OCI-LY7 (cell line): ENCODE data around the gene GAMT. TPM values are rescaled to one million over a fixed set of nuclear protein-coding genes. Genes with fewer than 3 reads are reported as not detected.
A peak's percentile ranks its signal among the peaks of the same experiment; 100 is the strongest.
"Not testable (repeated sequence)": the region's sequence is repeated elsewhere in the genome, so short reads cannot be mapped to it uniquely, and the experiment has no call there.

ENCODE experiments used
- BruUV-seq: library from RNA; stranded (reverse); fragments of 400-500 nt; replicated peaks from 2 replicates; lab custom pipeline; 2021; lab: Mats Ljungman, UMichigan
- CTCF ChIA-PET: fragments of 300-600 bp; sonication (Branson Sonifier 250); formaldehyde crosslinking; loops from one replicate; lab custom pipeline; 2022; ENCODE audit warnings: antibody characterized with exemption; ENCODE audit not compliant: unreplicated experiment; lab: Charles Lee
- POLR2A ChIA-PET: fragments of 300-600 bp; sonication (Branson Sonifier 250); formaldehyde crosslinking; loops from one replicate; lab custom pipeline; 2022; ENCODE audit warnings: antibody characterized with exemption; lab: Charles Lee
- DNase-seq: peaks from one replicate; pipeline ENCODE4 v3.0.0-alpha.2; 2015; ENCODE audit warnings: low spot score
- H2AFZ ChIP-seq: fragments of 200-600 bp; sonication (generic), shearing (Covaris generic); 2 replicates; pipeline ENCODE4 v1.6.1; 2014; ENCODE audit warnings: mild to moderate bottlenecking, antibody characterized with exemption, low read length, moderate library complexity
- H3K27ac ChIP-seq: fragments of 200-600 bp; sonication (generic); 2 replicates; pipeline ENCODE4 v1.5.1; 2014; ENCODE audit warnings: mixed run types, low read depth, mild to moderate bottlenecking, moderate library complexity, low read length, inconsistent platforms; ENCODE audit not compliant: poor library complexity, severe bottlenecking
- H3K36me3 ChIP-seq: fragments of 200-600 bp; sonication (generic); 2 replicates; pipeline ENCODE4 v1.6.1; 2014; ENCODE audit warnings: mild to moderate bottlenecking, antibody characterized with exemption, low read length, moderate library complexity, mixed read lengths; ENCODE audit not compliant: insufficient read depth
- H3K4me1 ChIP-seq: fragments of 200-600 bp; sonication (generic); 2 replicates; pipeline ENCODE4 v1.5.1; 2014; ENCODE audit warnings: mild to moderate bottlenecking, low read length; ENCODE audit not compliant: insufficient read depth, poor library complexity, severe bottlenecking
- H3K4me2 ChIP-seq: fragments of 200-600 bp; sonication (generic); 2 replicates; pipeline ENCODE4 v1.6.1; 2014; ENCODE audit warnings: mild to moderate bottlenecking, low read length
- H3K4me3 ChIP-seq: fragments of 200-600 bp; sonication (generic); 2 replicates; pipeline ENCODE4 v1.5.1; 2014; ENCODE audit warnings: mild to moderate bottlenecking, low read depth, low read length; ENCODE audit not compliant: poor library complexity, severe bottlenecking
- H3K79me2 ChIP-seq: fragments of 200-600 bp; sonication (generic); 2 replicates; pipeline ENCODE4 v1.6.1; 2016; ENCODE audit warnings: low read depth, mild to moderate bottlenecking, low read length, moderate library complexity, mixed read lengths; ENCODE audit not compliant: insufficient read depth
- H3K9me2 ChIP-seq: fragments of 200-600 bp; sonication (generic); 2 replicates; pipeline ENCODE4 v1.6.1; 2016; ENCODE audit warnings: mild to moderate bottlenecking, low read length, mixed read lengths; ENCODE audit not compliant: insufficient read depth
- H3K9me3 ChIP-seq: fragments of 200-600 bp; sonication (generic); 2 replicates; pipeline ENCODE4 v1.6.1; 2014; ENCODE audit warnings: mild to moderate bottlenecking, mixed run types, low read length, mixed read lengths
- H4K20me1 ChIP-seq: fragments of 200-600 bp; sonication (generic); 2 replicates; pipeline ENCODE4 v1.6.1; 2014; ENCODE audit warnings: mild to moderate bottlenecking, antibody characterized with exemption, low read length, moderate library complexity, mixed read lengths; ENCODE audit not compliant: insufficient read depth
- CTCF ChIP-seq: fragments of 200-600 bp; sonication (generic); conservative IDR thresholded peaks from 2 replicates; pipeline ENCODE4 v1.5.1; 2014; ENCODE audit warnings: mild to moderate bottlenecking, antibody characterized with exemption, low read length, moderate library complexity, mixed read lengths
- EZH2phosphoT487 ChIP-seq: fragments of 200-600 bp; sonication (generic); IDR thresholded peaks from 2 replicates; pipeline ENCODE4 v1.6.1; 2018; ENCODE audit warnings: low read depth, borderline replicate concordance, mild to moderate bottlenecking, mixed run types, antibody characterized with exemption, low read length, moderate library complexity, mixed read lengths
- intact Hi-C: fragments of 100-400 bp; cut with micrococcal nuclease; formaldehyde crosslinking; loops from one replicate; pipeline ENCODE4 v1.10.0; 2022; ENCODE audit not compliant: unreplicated experiment
- total RNA-seq, 2 experiments: library from RNA; depleted of rRNA in 1 of 2; stranded (reverse); fragments of >200 nt in 1 of 2; shearing (Covaris generic) in 1 of 2; gene quantifications; 2 replicates each; pipeline ENCODE4 v1.2.3, GENCODE V29; 2014 to 2022

Gene GAMT
- total RNA-seq, 2 experiments from 2014 or later = 14.4 to 27.5 TPM

GRCh38 chr19:1441677-1442438, 40.5 kb upstream of the GAMT start:
- DNase-seq = no peak
- Histone ChIP-seq H3K9me3 (no peaks in the 10 kb centered on the region), H4K20me1 (peaks cover 18% of the 10 kb centered on the region), H3K4me3 (no peak overlapping the region), H3K79me2 (peaks cover 34% of the 10 kb centered on the region), H3K4me2 (no peak overlapping the region), H3K36me3 (peaks cover 52% of the 10 kb centered on the region), H2AFZ (no peak overlapping the region), H3K9me2 (no peaks in the 10 kb centered on the region), H3K4me1 (peaks cover 44% of the 10 kb centered on the region), H3K27ac (no peak overlapping the region)
- ChIA-PET CTCF (no interaction called here), POLR2A (no interaction called here)
- intact Hi-C loops = no loop called here
- no TSS peak for BruUV-seq
- TF ChIP-seq EZH2phosphoT487 (no peak), CTCF (no peak)

GRCh38 chr19:1441022-1441426, 39.7 kb upstream of the GAMT start:
- Histone ChIP-seq H4K20me1 (peaks cover 18% of the 10 kb centered on the region), H3K4me2 (peak overlapping the region; percentile 93; the same call in 1 of the 2 replicates), H3K36me3 (peaks cover 52% of the 10 kb centered on the region), H3K9me3 (no peaks in the 10 kb centered on the region), H2AFZ (no peak overlapping the region), H3K79me2 (peaks cover 34% of the 10 kb centered on the region), H3K4me3 (no peak overlapping the region), H3K4me1 (peaks cover 44% of the 10 kb centered on the region), H3K9me2 (no peaks in the 10 kb centered on the region), H3K27ac (no peak overlapping the region)
- intact Hi-C loops = no loop called here
- TF ChIP-seq CTCF (no peak), EZH2phosphoT487 (no peak)
- ChIA-PET POLR2A (interaction anchor here (0.6 kb wide), 1 partner anchor 210 kb away, joined by 3 read pairs; no protein-coding TSS in a partner anchor), CTCF (no interaction called here)
- no peak for DNase-seq
- no TSS peak for BruUV-seq

GRCh38 chr19:1440418-1440801, 39.1 kb upstream of the GAMT start:
- no TSS peak for BruUV-seq
- Histone ChIP-seq H3K4me2 (peak overlapping the region; percentile 93), H2AFZ (no peak overlapping the region), H3K9me2 (no peaks in the 10 kb centered on the region), H3K79me2 (peaks cover 34% of the 10 kb centered on the region), H3K27ac (no peak overlapping the region), H3K36me3 (peaks cover 56% of the 10 kb centered on the region), H3K4me3 (peak overlapping the region; percentile 7), H3K4me1 (peaks cover 44% of the 10 kb centered on the region), H4K20me1 (peaks cover 18% of the 10 kb centered on the region), H3K9me3 (no peaks in the 10 kb centered on the region)
- TF ChIP-seq CTCF (no peak), EZH2phosphoT487 (no peak)
- intact Hi-C loops = no loop called here
- POLR2A ChIA-PET = no interaction called here
- no peak for DNase-seq
- CTCF ChIA-PET = no interaction called here

GRCh38 chr19:1439525-1440417, 38.4 kb upstream of the GAMT start:
- H3K9me3 ChIP-seq, DNase-seq, H3K9me2 ChIP-seq, BruUV-seq, H2AFZ ChIP-seq, CTCF ChIA-PET: not testable (repeated sequence)
- peaks cover 38% of the 10 kb centered on the region for H3K4me1 ChIP-seq
- intact Hi-C loops = loop anchor here (5.0 kb wide), 1 partner anchor 162 kb away; the partner anchor contains the start of gene FAM174C
- POLR2A ChIA-PET = interaction anchor here (0.6 kb wide), 1 partner anchor 387 kb away, joined by 3 read pairs; no protein-coding TSS in a partner anchor
- peak overlapping the region; percentile 93 for H3K4me2 ChIP-seq
- peaks cover 63% of the 10 kb centered on the region for H3K36me3 ChIP-seq
- H3K79me2 ChIP-seq = peaks cover 34% of the 10 kb centered on the region
- H3K27ac ChIP-seq = peak overlapping the region; percentile 68
- H4K20me1 ChIP-seq = peaks cover 18% of the 10 kb centered on the region
- peak overlapping the region; percentile 96 for H3K4me3 ChIP-seq
